ENCODE data around the gene ZNF687. TPM values are rescaled to one million over a fixed set of nuclear protein-coding genes. Genes with fewer than 3 reads are reported as not detected.

The ZNF687 gene
- polyA plus RNA-seq, 2 of the 4 experiments (the other 2 are of a cell fraction): 14.0 to 17.5 TPM

GRCh38 chr1:151235235-151235634, 46.9 kb upstream of the ZNF687 start:
- no peak for DNase-seq (ENCODE audit: low read depth in 1 of 2, low spot score in 1 of 2)
- no peak overlapping the region for H3K4me2 ChIP-seq
- H3K4me3 ChIP-seq: no peak overlapping the region
- H3K9me3 ChIP-seq: no peaks in the 10 kb centered on the region
- 95% methylated on average over 6 of the region's 6 CpGs for WGBS (ENCODE audit: missing lambda C conversion rate)
- FAIRE-seq: no peak
- POLR2A ChIA-PET: no interaction called here
- no peak for ATAC-seq
- H3K4me1 ChIP-seq: 0 out of 3 replicates have a peak, but pooled peaks cover 8% of the 10 kb centered on the region
- H3K27ac ChIP-seq: no peak overlapping the region; a peak in 1 of 6 replicates
- CTCF ChIA-PET: interaction anchor here (0.7 to 4.5 kb wide), 3 partner anchors 16 to 601 kb away, joined by 3 to 27 read pairs (median 4); no protein-coding TSS in a partner anchor
- TF ChIP-seq JUNB (IDR thresholded peaks at IDR 0.05) (no peak), EHMT2 (IDR thresholded peaks at IDR 0.05; ENCODE audit: low read depth) (no peak), MYC (IDR thresholded peaks at IDR 0.05; ENCODE audit: borderline replicate concordance, low read length) (no peak), CEBPB (IDR thresholded peaks at IDR 0.05) (no peak), REST (IDR thresholded peaks at IDR 0.05) (no peak), BCL3 (IDR thresholded peaks at IDR 0.05) (no peak), HMGXB4 (CRISPR knock-in tag; IDR thresholded peaks at IDR 0.05; ENCODE audit: borderline replicate concordance) (no peak), CHD2 (IDR thresholded peaks at IDR 0.05; ENCODE audit: low read length, partially characterized antibody) (no peak), NR3C1 (IDR thresholded peaks at IDR 0.05) (no peak), ZNF302 (CRISPR knock-in tag; IDR thresholded peaks at IDR 0.05) (no peak), MAZ (IDR thresholded peaks at IDR 0.05; ENCODE audit: borderline replicate concordance, low read depth, low read length) (no peak), FOSL2 (IDR thresholded peaks at IDR 0.05) (no peak), FOSL2 (CRISPR knock-in tag; IDR thresholded peaks at IDR 0.05) (no peak), JUN (IDR thresholded peaks at IDR 0.05) (no peak)

- H3K9me3 ChIP-seq: no peaks in the 10 kb centered on the region
- TF ChIP-seq MAFK (IDR thresholded peaks at IDR 0.05; ENCODE audit: partially characterized antibody): peak; percentile 87
- no peak for TF ChIP-seq KDM5A (IDR thresholded peaks at IDR 0.05)
- TF ChIP-seq JUNB (IDR thresholded peaks at IDR 0.05): no peak
- ATAC-seq (no peak), FAIRE-seq (no peak), DNase-seq (ENCODE audit: low read depth in 1 of 2, low spot score in 1 of 2) (no peak)
- ChIA-PET CTCF (interaction anchor here (1.0 to 2.6 kb wide), 5 partner anchors 12 to 52 kb away, joined by 3 to 12 read pairs (median 3); partner anchors contain the start of gene PSMD4), POLR2A (no interaction called here)
- H3K4me1 ChIP-seq: 0 out of 3 replicates have a peak, but pooled peaks cover 8% of the 10 kb centered on the region
- 84% methylated on average over 4 of the region's 4 CpGs for WGBS (ENCODE audit: missing lambda C conversion rate)
- H3K27ac ChIP-seq: peak overlapping the region; percentile 1 to 31; a peak in 2 of 6 replicates
- 0 out of 3 replicates have a peak overlapping the region, but pooled peaks have one; percentile 3 for H3K4me2 ChIP-seq
- no peak overlapping the region for H3K4me3 ChIP-seq
Observed at GRCh38 chr1:151237678-151238466, 44.2 kb upstream of the ZNF687 start.
